ENCODE measurements around the gene NLGN1.

GRCh38 chr3:174068035-174068434 lies 670.5 kb downstream of the NLGN1 start:
- no peak for TF ChIP-seq CTCF (IDR thresholded peaks at IDR 0.05)
- TF ChIP-seq POLR2AphosphoS5 (IDR thresholded peaks at IDR 0.05): no peak
- TF ChIP-seq POLR2A (IDR thresholded peaks at IDR 0.05): no peak
